Liver (tissue), 9 donors: ENCODE results near the gene ADARB1. TPM values are rescaled to one million over a fixed set of nuclear protein-coding genes. Genes with fewer than 3 reads are reported as not detected.
A peak's percentile ranks its signal among the peaks of the same experiment; 100 is the strongest.

Source experiments
- DNase-seq: peaks from one replicate; pipeline ENCODE4 v3.0.0-alpha.2; 2017; ENCODE audit warnings: low spot score
- H3K27ac ChIP-seq, 2 donors: one replicate each; pipeline ENCODE4 v1.7.0; 2013; ENCODE audit warnings: inconsistent platforms in 2 of 2, low read length in 2 of 2, control low read depth in 1 of 2, low read depth in 1 of 2, mild to moderate bottlenecking in 1 of 2
- H3K27me3 ChIP-seq, 4 donors: one replicate each; pipeline versions ENCODE4 v1.6.1 to v1.7.0; 2013; ENCODE audit warnings: low read length in 3 of 4, inconsistent platforms in 1 of 4, mild to moderate bottlenecking in 1 of 4, moderate library complexity in 1 of 4; ENCODE audit not compliant: control insufficient read depth in 4 of 4, insufficient read depth in 4 of 4
- H3K36me3 ChIP-seq, 4 donors: one replicate each; pipeline versions ENCODE4 v1.6.1 to v1.7.0; 2013; ENCODE audit warnings: low read length in 3 of 4, mild to moderate bottlenecking in 3 of 4, low read depth in 1 of 4, moderate library complexity in 1 of 4; ENCODE audit not compliant: control insufficient read depth in 4 of 4, insufficient read depth in 3 of 4
- H3K4me1 ChIP-seq, 4 donors: one replicate each; pipeline versions ENCODE4 v1.6.1 to v1.7.0; 2013; ENCODE audit warnings: low read length in 3 of 4, mild to moderate bottlenecking in 3 of 4, moderate library complexity in 1 of 4; ENCODE audit not compliant: control insufficient read depth in 4 of 4, insufficient read depth in 4 of 4
- H3K4me3 ChIP-seq, 3 donors: one replicate each; pipeline versions ENCODE4 v1.6.1 to v1.7.0; 2013; ENCODE audit warnings: low read length in 3 of 3, control low read depth in 1 of 3, low read depth in 1 of 3, mild to moderate bottlenecking in 1 of 3
- H3K9ac ChIP-seq, 2 donors: one replicate each; pipeline ENCODE4 v1.7.0; 2013; ENCODE audit warnings: low read length in 2 of 2, mild to moderate bottlenecking in 2 of 2, moderate library complexity in 2 of 2, control low read depth in 1 of 2, low read depth in 1 of 2
- H3K9me3 ChIP-seq, 4 donors: one replicate each; pipeline versions ENCODE4 v1.6.1 to v1.7.0; 2013; ENCODE audit warnings: low read length in 3 of 4; ENCODE audit not compliant: control insufficient read depth in 4 of 4
- FOXA1 ChIP-seq: IDR thresholded peaks from 2 replicates; pipeline ENCODE4 v1.6.1; 2016; ENCODE audit warnings: antibody characterized with exemption
- HNF4A ChIP-seq, 2 donors: conservative IDR thresholded peaks; 2 replicates each; pipeline ENCODE4 v1.6.1; 2016; ENCODE audit warnings: antibody characterized with exemption in 2 of 2, mild to moderate bottlenecking in 2 of 2
- HNF4G ChIP-seq: IDR thresholded peaks from 2 replicates; pipeline ENCODE4 v1.6.1; 2016; ENCODE audit warnings: antibody characterized with exemption
- JUND ChIP-seq, 2 donors: IDR thresholded peaks; 2 replicates each; pipeline ENCODE4 v1.6.1; 2016; ENCODE audit warnings: antibody characterized with exemption in 2 of 2
- NR2F2 ChIP-seq: IDR thresholded peaks from 2 replicates; pipeline ENCODE4 v1.6.1; 2016; ENCODE audit warnings: antibody characterized with exemption
- RAD21 ChIP-seq, 2 donors: IDR thresholded peaks; 2 replicates each; pipeline ENCODE4 v1.6.1; 2016; ENCODE audit warnings: antibody characterized with exemption in 2 of 2, mild to moderate bottlenecking in 2 of 2
- SP1 ChIP-seq: IDR thresholded peaks from 2 replicates; pipeline ENCODE4 v1.6.1; 2018; ENCODE audit warnings: antibody characterized with exemption, mild to moderate bottlenecking
- WGBS: extraction: QIAGEN DNeasy Blood & Tissue Kit; methylation state at CpG from one replicate; pipeline ENCODE4 v1.1.7; 2013; 5-methylcytosine and 5-hydroxymethylcytosine counted together
- polyA plus RNA-seq, 2 donors: library from polyadenylated mRNA; stranded (reverse) in 1 of 2; unstranded in 1 of 2; fragments of 200-250 nt in 1 of 2; fragments of >200 nt in 1 of 2; fragmentation: Nextera tagmentation in 1 of 2; extraction: Ambion mirVana in 1 of 2; gene quantifications; one replicate each; pipeline versions ENCODE4 v1.2.1 to v1.2.3, GENCODE V29; 2013 to 2015
- total RNA-seq, 2 donors: library from RNA; depleted of rRNA; stranded (reverse); fragments of >200 nt; gene quantifications; one replicate each; pipeline ENCODE4 v1.2.3, GENCODE V29; 2014
- TF ChIP-seq, protein P1 (sequence below): IDR thresholded peaks from 2 replicates; pipeline ENCODE4 v1.6.1; 2016; ENCODE audit warnings: antibody characterized with exemption, mild to moderate bottlenecking
- TF ChIP-seq, protein P2 (sequence below): IDR thresholded peaks from 2 replicates; pipeline ENCODE4 v1.6.1; 2016; ENCODE audit warnings: antibody characterized with exemption
- TF ChIP-seq, protein P3 (sequence below): IDR thresholded peaks from 2 replicates; pipeline ENCODE4 v1.6.1; 2016; ENCODE audit warnings: antibody characterized with exemption
- donor health status: healthy.
- donor health status: healthy.
- donor health status: healthy.
- donor health status: healthy.
- donor health status: healthy.

ADARB1 gene
- total and polyA plus RNA-seq, 4 donors: 1.6 to 7.8 (median 2.9) TPM

DNA sequence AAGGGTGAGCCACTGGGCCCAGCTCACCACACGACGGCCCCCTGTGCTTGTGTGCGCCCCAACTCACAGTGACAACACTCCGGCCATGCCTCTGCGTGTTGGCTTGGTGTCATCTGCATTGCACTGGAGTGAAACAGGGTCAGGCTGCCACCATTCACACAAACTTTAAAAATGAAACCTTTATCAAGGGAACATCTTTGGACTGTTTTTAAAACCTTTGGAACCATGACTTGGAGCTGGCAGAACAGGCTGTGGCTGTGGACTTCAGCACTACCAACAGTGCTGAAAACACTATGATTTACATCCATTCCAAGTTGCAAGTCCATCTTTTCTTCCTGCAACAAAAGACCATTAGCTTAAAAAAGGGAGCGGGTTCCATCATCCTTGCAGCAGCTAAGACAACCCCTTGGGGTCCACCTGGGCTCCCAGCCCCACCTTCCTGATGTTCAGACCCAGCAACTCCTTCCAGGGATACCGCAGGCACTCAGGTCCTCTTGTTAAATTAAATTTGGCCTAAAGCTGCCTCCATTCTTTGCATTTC lies 187.7 kb downstream of the ADARB1 start (continued):
- TF ChIP-seq, protein P1, sequence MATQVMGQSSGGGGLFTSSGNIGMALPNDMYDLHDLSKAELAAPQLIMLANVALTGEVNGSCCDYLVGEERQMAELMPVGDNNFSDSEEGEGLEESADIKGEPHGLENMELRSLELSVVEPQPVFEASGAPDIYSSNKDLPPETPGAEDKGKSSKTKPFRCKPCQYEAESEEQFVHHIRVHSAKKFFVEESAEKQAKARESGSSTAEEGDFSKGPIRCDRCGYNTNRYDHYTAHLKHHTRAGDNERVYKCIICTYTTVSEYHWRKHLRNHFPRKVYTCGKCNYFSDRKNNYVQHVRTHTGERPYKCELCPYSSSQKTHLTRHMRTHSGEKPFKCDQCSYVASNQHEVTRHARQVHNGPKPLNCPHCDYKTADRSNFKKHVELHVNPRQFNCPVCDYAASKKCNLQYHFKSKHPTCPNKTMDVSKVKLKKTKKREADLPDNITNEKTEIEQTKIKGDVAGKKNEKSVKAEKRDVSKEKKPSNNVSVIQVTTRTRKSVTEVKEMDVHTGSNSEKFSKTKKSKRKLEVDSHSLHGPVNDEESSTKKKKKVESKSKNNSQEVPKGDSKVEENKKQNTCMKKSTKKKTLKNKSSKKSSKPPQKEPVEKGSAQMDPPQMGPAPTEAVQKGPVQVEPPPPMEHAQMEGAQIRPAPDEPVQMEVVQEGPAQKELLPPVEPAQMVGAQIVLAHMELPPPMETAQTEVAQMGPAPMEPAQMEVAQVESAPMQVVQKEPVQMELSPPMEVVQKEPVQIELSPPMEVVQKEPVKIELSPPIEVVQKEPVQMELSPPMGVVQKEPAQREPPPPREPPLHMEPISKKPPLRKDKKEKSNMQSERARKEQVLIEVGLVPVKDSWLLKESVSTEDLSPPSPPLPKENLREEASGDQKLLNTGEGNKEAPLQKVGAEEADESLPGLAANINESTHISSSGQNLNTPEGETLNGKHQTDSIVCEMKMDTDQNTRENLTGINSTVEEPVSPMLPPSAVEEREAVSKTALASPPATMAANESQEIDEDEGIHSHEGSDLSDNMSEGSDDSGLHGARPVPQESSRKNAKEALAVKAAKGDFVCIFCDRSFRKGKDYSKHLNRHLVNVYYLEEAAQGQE: peak; percentile 53

DNA sequence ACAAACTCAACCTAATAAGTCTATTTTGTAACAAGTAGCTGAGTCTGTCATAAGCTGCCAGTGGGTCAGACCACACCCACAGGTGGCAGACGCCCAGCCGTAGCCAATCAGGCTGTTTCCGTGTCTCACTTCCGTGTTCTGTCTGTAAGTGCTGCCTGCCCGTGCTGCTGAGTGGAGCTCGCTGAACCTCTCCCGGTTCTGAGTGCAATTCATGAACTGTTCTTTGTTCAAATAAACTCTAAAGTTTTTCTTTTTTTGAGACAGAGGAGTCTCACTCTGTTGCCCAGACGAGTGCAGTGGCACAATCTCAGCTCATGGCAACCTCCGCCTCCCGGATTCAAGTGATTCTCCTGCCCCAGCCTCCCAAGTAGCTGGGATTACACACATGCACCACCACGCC lies 188.2 kb downstream of the ADARB1 start:
- WGBS: 50% methylated on average over 11 of the region's 11 CpGs
- no peak for TF ChIP-seq SP1
- no peak for TF ChIP-seq NR2F2
- peak in 1 of 2 donors; percentile 7 for TF ChIP-seq RAD21 (IDR thresholded peaks at IDR 0.05)
- TF ChIP-seq JUND (IDR thresholded peaks at IDR 0.05): peak in 1 of 2 donors; percentile 2
- H3K36me3 ChIP-seq: peaks cover 17 to 30% (median 18%) of the 10 kb centered on the region in 4 donors
- no peaks in the 10 kb centered on the region for H3K9me3 ChIP-seq
- H3K9ac ChIP-seq: no peak overlapping the region
- H3K27ac ChIP-seq: peak overlapping the region; percentile 64 to 82
- peaks cover 2 to 15% (median 10%) of the 10 kb centered on the region in 4 donors for H3K4me1 ChIP-seq
- DNase-seq: no peak
- H3K4me3 ChIP-seq: no peak overlapping the region
- H3K27me3 ChIP-seq: no peaks in the 10 kb centered on the region

DNA sequence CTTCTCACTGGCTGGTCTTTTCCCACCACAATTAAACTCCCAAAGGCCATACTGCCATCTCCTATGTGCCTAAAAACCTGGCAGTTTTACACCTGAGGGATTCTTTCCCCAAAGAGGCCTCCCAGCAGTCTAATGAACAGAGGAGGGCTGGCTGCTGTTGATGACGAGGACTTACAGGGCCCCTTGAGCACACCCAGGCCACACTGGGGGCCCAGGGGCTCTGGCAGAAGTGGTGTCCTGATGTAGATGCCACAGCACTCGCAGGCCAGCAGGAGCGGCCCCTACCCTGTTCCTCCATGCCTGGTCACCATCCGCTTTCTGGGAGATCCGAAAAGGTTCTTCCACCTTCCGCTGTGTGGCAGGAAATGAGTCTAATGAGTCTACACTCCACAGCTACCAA lies 189.2 kb downstream of the ADARB1 start:
- Histone ChIP-seq H3K9me3 (no peaks in the 10 kb centered on the region), H3K27ac (no peak overlapping the region), H3K4me1 (peaks cover 2 to 15% (median 10%) of the 10 kb centered on the region in 4 donors), H3K27me3 (no peaks in the 10 kb centered on the region), H3K36me3 (peaks cover 17 to 32% (median 19%) of the 10 kb centered on the region in 4 donors), H3K9ac (no peak overlapping the region), H3K4me3 (no peak overlapping the region)
- WGBS: 84% methylated on average over 6 of the region's 6 CpGs
- DNase-seq: peak; percentile 16
- no peak for TF ChIP-seq RAD21 (IDR thresholded peaks at IDR 0.05)
- TF ChIP-seq, protein P2, sequence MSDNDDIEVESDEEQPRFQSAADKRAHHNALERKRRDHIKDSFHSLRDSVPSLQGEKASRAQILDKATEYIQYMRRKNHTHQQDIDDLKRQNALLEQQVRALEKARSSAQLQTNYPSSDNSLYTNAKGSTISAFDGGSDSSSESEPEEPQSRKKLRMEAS: no peak
- TF ChIP-seq SP1: no peak
- TF ChIP-seq NR2F2: no peak
- TF ChIP-seq, protein P3, sequence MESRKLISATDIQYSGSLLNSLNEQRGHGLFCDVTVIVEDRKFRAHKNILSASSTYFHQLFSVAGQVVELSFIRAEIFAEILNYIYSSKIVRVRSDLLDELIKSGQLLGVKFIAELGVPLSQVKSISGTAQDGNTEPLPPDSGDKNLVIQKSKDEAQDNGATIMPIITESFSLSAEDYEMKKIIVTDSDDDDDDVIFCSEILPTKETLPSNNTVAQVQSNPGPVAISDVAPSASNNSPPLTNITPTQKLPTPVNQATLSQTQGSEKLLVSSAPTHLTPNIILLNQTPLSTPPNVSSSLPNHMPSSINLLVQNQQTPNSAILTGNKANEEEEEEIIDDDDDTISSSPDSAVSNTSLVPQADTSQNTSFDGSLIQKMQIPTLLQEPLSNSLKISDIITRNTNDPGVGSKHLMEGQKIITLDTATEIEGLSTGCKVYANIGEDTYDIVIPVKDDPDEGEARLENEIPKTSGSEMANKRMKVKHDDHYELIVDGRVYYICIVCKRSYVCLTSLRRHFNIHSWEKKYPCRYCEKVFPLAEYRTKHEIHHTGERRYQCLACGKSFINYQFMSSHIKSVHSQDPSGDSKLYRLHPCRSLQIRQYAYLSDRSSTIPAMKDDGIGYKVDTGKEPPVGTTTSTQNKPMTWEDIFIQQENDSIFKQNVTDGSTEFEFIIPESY: no peak
- TF ChIP-seq, protein P1: no peak
- TF ChIP-seq HNF4A (conservative IDR thresholded peaks at IDR 0.05): no peak
- no peak for TF ChIP-seq HNF4G
- no peak for TF ChIP-seq FOXA1
